MM.1S (cell line): ENCODE measurements around the gene ARHGAP23.

Experiments used
- DNase-seq: peaks from one replicate; pipeline ENCODE4 v3.0.0-alpha.2; 2015
- H2AFZ ChIP-seq: fragments of 300-600 bp; sonication (generic); 2 replicates; pipeline ENCODE4 v1.6.0; 2016; ENCODE audit warnings: antibody characterized with exemption, low read length
- H3F3A ChIP-seq: fragments of 300-600 bp; sonication (generic); 2 replicates; pipeline ENCODE4 v1.6.1; 2016; ENCODE audit warnings: mild to moderate bottlenecking, antibody characterized with exemption, low read length, moderate library complexity, mixed read lengths; ENCODE audit not compliant: insufficient read depth
- H3K27ac ChIP-seq: fragments of 300-600 bp; sonication (generic); 2 replicates; pipeline ENCODE4 v1.5.1; 2016; ENCODE audit warnings: mild to moderate bottlenecking, low read length
- H3K27me3 ChIP-seq: fragments of 300-600 bp; sonication (generic); replicated peaks from 2 replicates; pipeline ENCODE4 v1.6.0; 2016; ENCODE audit warnings: low read length; ENCODE audit not compliant: insufficient read depth
- H3K36me3 ChIP-seq: fragments of 300-600 bp; sonication (generic); replicated peaks from 2 replicates; pipeline ENCODE4 v1.6.1; 2016; ENCODE audit warnings: mild to moderate bottlenecking, low read length, mixed read lengths; ENCODE audit not compliant: insufficient read depth
- H3K4me1 ChIP-seq: fragments of 300-600 bp; sonication (generic); 2 replicates; pipeline ENCODE4 v1.6.1; 2016; ENCODE audit warnings: low read length, mixed read lengths
- H3K4me2 ChIP-seq: fragments of 300-600 bp; sonication (generic); 2 replicates; pipeline ENCODE4 v1.6.0; 2016; ENCODE audit warnings: low read depth, low read length
- H3K4me3 ChIP-seq: fragments of 300-600 bp; sonication (generic); 2 replicates; pipeline ENCODE4 v1.5.1; 2016; ENCODE audit warnings: low read length, mixed read lengths
- H3K79me2 ChIP-seq: fragments of 300-600 bp; sonication (generic); 2 replicates; pipeline ENCODE4 v1.6.1; 2016; ENCODE audit warnings: mixed run types, low read length, mixed read lengths
- H3K9ac ChIP-seq: fragments of 300-600 bp; sonication (generic); 2 replicates; pipeline ENCODE4 v1.6.1; 2016; ENCODE audit warnings: low read length, mixed read lengths
- H3K9me2 ChIP-seq: fragments of 300-600 bp; sonication (generic); replicated peaks from 2 replicates; pipeline ENCODE4 v1.6.1; 2016; ENCODE audit warnings: mild to moderate bottlenecking, low read length, mixed read lengths; ENCODE audit not compliant: insufficient read depth
- H3K9me3 ChIP-seq: fragments of 300-600 bp; sonication (generic); replicated peaks from 2 replicates; pipeline ENCODE4 v1.6.1; 2016; ENCODE audit warnings: mild to moderate bottlenecking, low read length, mixed read lengths; ENCODE audit not compliant: insufficient read depth
- H4K20me1 ChIP-seq: fragments of 300-600 bp; sonication (generic); 2 replicates; pipeline ENCODE4 v1.6.1; 2016; ENCODE audit warnings: mild to moderate bottlenecking, low read length, moderate library complexity, mixed read lengths; ENCODE audit not compliant: insufficient read depth
- CTCF ChIP-seq: fragments of 300-600 bp; sonication (generic); IDR thresholded peaks from 2 replicates; pipeline ENCODE4 v1.5.1; 2016; ENCODE audit warnings: antibody characterized with exemption, low read length, mixed read lengths
- EZH2 ChIP-seq: fragments of 300-600 bp; sonication (generic); optimal IDR thresholded peaks from 2 replicates; pipeline ENCODE3; 2017; ENCODE audit warnings: low read depth, mild to moderate bottlenecking, antibody characterized with exemption, low read length, mixed read lengths
- EZH2phosphoT487 ChIP-seq: fragments of 300-600 bp; sonication (generic); IDR thresholded peaks from 2 replicates; pipeline ENCODE4 v1.6.1; 2018; ENCODE audit warnings: antibody characterized with exemption, low read length

ARHGAP23 gene

GRCh38 chr17:38508954-38509771 lies 80.9 kb downstream of the ARHGAP23 start:
- no peak for TF ChIP-seq EZH2phosphoT487
- no peak for TF ChIP-seq EZH2
- peak; percentile 22; the same call in 1 of the 2 replicates for TF ChIP-seq CTCF
- Histone ChIP-seq H3K9me3 (no peaks in the 10 kb centered on the region), H4K20me1 (no peaks in the 10 kb centered on the region), H3F3A (no peaks in the 10 kb centered on the region), H3K27me3 (no peaks in the 10 kb centered on the region), H3K9ac (no peak overlapping the region), H2AFZ (no peak overlapping the region), H3K4me3 (no peak overlapping the region), H3K36me3 (no peaks in the 10 kb centered on the region), H3K27ac (no peak overlapping the region), H3K9me2 (no peaks in the 10 kb centered on the region), H3K4me1 (no peaks in the 10 kb centered on the region), H3K79me2 (no peaks in the 10 kb centered on the region), H3K4me2 (no peak overlapping the region)
- DNase-seq, result no peak

- Histone ChIP-seq H3K9ac (no peak overlapping the region), H3K4me3 (no peak overlapping the region), H3K27ac (no peak overlapping the region)
Observed at GRCh38 chr17:38509772-38510420, 81.6 kb downstream of the ARHGAP23 start.

GRCh38 chr17:38510421-38511149 lies 82.3 kb downstream of the ARHGAP23 start:
- Histone ChIP-seq H3K27ac (no peak overlapping the region), H3F3A (no peaks in the 10 kb centered on the region), H3K9ac (no peak overlapping the region), H3K9me3 (no peaks in the 10 kb centered on the region), H4K20me1 (no peaks in the 10 kb centered on the region), H3K4me2 (no peak overlapping the region), H3K36me3 (no peaks in the 10 kb centered on the region), H3K79me2 (no peaks in the 10 kb centered on the region), H3K9me2 (no peaks in the 10 kb centered on the region), H2AFZ (no peak overlapping the region), H3K4me1 (no peaks in the 10 kb centered on the region), H3K4me3 (no peak overlapping the region), H3K27me3 (no peaks in the 10 kb centered on the region)
- TF ChIP-seq CTCF, result no peak
- no peak for TF ChIP-seq EZH2phosphoT487
- TF ChIP-seq EZH2, result no peak
- DNase-seq, result no peak

More at GRCh38 chr17:38509772-38510420, 81.6 kb downstream of the ARHGAP23 start:
- H3K4me2 ChIP-seq, result no peak overlapping the region
- H3K36me3 ChIP-seq, result no peaks in the 10 kb centered on the region
- no peaks in the 10 kb centered on the region for H3K27me3 ChIP-seq
- H2AFZ ChIP-seq, result no peak overlapping the region
- no peaks in the 10 kb centered on the region for H4K20me1 ChIP-seq
- no peaks in the 10 kb centered on the region for H3K9me3 ChIP-seq
- no peak for DNase-seq
- H3F3A ChIP-seq, result no peaks in the 10 kb centered on the region
- no peaks in the 10 kb centered on the region for H3K9me2 ChIP-seq
- no peaks in the 10 kb centered on the region for H3K79me2 ChIP-seq
- H3K4me1 ChIP-seq, result no peaks in the 10 kb centered on the region
- no peak for TF ChIP-seq CTCF
- TF ChIP-seq EZH2, result no peak
- no peak for TF ChIP-seq EZH2phosphoT487
